NCI-H2029 treated with DMSO at 0.1 percent for 48 hours (cell line): ENCODE data around the gene SLC39A2.
"Not testable (repeated sequence)": the region's sequence is repeated elsewhere in the genome, so short reads cannot be mapped to it uniquely, and the experiment has no call there.

Experiments used
- DNase-seq: peaks from one replicate; lab custom pipeline; 2025; lab: John Stamatoyannopoulos, UW

Gene SLC39A2

DNA sequence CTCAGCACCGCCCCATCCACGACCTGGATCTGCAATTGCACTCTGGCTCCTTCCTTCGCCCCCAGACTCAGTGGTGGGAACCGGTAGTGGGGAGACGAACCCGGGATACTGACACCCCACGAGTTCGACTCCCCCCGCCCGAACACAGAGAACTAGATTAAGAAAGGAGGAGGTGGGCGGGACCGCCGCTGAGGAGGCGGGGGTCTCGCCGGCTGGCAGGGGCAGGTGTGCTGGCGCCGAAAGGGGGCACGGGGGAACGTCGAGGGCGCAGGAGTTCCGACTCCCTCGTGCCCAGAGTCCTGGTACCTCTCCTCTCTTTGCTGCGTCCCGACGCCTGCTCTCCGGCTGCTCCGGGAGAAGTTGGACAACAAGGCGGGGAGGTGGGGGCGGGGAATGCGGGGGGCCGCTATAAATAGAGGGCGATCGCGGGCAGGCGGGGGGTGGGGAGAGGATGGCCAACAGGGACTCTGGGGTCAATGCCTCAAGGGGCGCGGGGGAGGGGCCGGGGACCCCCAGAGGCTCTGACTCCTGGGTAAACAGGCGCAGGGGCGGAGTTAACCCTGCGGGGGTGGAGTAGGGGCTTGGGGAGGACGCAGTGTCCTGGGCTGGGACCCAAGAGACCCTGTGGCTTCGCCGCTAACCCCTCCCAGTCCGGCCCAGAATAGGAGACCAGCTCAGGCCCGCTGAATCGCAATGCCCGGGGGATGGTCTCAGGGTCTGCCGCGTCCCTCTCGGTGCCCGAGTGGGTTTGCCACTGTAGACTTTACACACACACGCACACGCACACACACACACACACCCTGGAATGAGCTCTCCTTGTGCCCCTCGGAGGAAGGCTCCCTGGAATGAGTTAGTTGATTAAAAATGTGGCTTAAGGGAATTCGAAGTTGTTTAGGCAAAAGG lies 26.5 kb downstream of the SLC39A2 start:
- DNase-seq = no peak

DNA sequence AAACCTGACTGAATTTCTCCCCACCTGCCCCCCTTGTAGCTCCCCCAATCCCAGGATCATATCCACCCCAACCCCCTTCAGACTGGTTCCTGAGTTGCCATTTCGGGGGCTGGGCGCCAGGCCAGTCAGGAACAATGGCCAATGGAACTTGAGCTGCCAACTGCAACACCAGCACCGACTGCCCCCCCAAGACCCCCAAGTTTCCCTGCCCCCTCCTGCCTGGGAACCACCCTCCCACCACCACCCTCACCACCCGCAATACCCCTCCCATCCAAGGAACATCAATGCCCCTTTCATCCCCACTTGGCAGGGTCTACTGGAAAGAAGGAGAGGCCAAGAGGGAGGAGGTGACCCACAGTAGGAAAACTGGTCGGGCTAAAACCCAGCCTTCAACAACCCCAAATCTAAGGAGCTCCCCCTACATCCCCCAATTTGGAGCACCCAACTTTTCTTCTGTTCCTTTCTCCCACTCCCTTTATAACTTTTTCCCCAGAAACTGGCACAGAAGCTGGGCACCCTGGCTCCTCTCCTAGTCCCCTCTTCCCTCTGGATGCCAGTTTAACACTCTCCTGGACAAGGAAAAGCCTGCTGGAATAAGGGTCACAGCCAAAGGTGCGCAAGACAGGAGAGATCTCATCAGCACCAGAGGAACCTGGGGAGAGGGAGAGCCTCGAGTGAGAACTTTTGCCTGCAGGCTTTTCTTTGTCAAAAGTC lies 27.3 kb downstream of the SLC39A2 start:
- DNase-seq = no peak

DNA sequence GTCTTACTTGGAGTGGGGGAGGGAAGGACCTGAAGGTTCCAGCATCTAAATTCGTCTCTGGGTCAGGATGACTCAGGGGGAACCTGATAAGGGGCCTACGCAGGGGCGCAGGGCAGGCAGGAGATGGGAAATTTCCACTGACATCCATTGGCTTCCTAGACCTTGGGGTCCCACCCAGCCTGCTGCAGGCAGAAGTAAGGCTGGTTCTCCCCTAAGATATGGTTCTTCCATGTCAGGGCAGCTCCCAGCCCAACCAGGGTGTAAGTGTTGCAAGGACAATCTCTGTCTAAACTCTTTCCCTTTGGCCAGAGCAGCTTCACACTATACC lies 27.9 kb downstream of the SLC39A2 start:
- no peak for DNase-seq

DNA sequence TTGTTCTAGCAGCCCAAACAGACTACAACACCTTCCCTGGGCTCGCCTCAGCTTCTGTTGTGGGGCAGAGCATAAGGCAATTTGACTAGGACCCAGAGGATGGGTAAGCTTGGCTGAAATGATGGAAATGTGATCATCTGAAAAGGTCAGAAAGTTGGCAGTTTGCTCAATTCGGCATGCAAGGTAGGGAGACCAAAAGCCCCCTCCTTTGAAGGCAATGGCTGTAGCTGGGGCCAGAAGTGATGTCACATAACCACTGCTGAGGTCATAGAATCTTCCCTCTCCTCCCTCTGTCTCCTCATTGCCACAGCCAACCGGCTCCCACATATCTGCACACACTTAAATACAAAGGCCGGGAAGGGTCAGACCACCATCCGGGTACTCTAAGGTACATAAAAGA lies 30.8 kb downstream of the SLC39A2 start, which contains the start of gene TPPP2:
TSS of gene TPPP2 (plus strand) at position 301 of the 400 bp plus-strand sequence. CDS start 365 bp downstream, outside the sequence.
- no peak for DNase-seq

DNA sequence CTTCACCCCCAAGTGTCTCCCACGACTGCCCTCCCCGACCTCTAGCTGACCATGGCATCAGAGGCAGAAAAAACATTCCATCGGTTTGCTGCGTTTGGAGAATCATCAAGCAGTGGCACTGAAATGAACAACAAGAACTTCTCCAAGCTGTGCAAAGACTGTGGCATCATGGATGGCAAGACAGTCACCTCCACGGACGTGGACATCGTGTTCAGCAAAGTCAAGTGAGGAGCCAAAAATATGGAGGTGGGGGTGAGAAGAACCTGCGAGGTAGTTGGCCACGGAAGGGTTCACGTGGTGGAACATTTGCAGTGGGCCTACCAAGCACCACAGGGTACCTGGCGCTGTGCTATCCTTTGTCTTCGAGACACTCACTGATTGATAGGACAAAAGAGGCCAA lies 31.4 kb downstream of the SLC39A2 start:
- no peak for DNase-seq

DNA sequence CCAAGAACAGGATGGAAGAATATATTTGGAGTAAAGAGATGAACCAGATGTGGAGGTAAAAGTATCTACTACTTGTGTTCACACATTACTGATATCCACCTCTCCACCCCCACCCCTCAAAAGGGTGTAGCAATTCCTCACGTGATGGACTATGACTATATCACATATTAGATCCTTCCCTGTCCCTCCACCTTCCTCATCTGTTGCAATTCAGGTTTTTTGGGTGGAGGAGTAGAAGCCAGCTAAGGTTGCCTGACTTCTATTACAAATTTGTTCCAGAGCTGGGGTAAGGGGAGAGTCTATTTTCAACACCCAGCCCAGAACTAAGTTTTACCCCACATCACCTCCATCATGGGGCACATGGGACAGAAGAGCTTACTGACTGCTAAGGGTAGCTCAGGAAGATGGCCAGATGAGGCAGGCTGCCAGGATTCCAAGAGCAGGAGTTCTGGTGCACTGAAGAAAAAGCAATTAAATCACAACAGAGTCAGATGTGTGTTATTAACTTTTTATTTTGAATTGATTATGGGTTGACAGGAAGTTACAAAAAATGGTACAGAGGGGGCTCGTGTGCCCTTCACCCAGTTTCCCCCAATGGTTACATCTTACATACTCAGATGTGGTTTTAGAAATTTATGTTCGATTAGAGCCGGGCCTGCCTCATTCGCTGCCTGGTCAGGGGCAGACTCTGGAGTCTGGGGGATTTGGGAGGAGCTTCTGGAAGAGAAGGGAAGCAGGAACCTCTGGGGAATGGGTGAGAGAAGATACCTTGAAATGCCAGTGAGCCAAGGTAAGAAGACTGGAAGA lies 33.4 kb downstream of the SLC39A2 start:
- DNase-seq = no peak

DNA sequence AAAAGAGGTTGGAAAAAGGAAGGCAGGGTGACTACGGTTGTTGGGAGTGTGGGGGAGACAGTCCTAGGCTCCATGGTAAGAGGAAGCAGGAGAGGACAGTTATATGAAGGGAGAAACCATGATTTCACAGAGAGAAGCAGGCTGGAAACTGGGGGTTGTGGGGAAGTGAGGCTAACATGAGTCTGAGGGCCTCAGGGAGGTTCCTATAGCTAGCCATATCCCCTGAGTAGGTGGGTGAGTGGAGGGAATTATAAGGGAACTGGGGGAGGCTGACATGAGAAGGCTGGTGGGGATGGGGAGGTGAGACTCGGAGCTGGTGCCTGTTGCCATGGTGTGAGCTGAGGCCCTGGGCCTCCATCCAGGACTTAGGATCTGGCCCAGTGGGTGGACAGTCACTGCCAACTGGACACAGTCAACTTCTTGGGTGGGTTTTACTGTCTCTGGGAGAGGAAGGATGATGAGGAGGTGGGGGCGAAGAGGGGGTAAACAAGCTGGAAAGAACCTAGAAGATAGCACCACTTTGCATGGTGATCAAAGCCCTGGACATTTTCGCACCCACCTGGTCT lies 34.1 kb downstream of the SLC39A2 start:
- DNase-seq = no peak

DNA sequence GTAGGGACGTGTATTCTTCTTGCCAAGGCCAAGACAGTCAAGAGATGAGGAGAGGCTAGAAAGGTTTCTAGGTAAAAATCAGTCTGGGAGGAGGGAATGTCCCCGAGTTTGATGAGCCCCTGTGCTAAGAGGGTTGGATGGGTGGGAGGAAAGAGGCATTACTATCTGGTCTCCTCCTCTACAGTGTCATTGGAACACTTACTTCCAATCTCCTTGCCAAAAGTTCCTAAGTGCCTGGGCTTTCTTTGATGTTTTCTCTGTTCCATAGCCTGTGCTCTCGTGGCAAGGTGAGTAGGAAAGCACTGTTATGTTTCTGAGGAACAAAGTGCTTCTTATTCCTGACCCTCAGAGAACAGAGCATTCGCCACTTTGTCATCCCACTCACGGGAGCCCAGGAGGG lies 35.6 kb downstream of the SLC39A2 start, which contains the start of gene RNASE13:
TSS of gene RNASE13 (minus strand) at position 101 of the 400 bp plus-strand sequence. CDS start 519 bp downstream, outside the sequence.
- DNase-seq = no peak

DNA sequence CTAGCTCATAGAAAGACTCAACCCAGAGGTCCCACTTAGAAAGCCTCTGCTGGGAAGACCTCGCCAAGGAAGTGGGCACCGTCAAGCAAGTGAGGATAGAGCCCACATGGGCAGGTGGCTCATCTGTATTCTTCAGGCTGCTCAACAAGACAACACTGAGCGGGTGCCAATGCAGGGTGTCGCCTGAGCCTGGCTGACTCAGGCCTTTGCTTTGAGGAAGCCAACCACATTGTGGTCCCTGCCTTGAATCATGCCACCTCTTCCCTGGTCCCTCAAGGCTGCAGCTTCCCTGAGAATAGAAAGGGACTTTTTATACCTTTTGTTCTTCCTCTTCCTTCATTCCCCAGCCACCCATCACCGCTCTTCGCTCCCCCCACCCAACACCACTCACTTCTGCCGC lies 37.7 kb downstream of the SLC39A2 start:
- DNase-seq = no peak

DNA sequence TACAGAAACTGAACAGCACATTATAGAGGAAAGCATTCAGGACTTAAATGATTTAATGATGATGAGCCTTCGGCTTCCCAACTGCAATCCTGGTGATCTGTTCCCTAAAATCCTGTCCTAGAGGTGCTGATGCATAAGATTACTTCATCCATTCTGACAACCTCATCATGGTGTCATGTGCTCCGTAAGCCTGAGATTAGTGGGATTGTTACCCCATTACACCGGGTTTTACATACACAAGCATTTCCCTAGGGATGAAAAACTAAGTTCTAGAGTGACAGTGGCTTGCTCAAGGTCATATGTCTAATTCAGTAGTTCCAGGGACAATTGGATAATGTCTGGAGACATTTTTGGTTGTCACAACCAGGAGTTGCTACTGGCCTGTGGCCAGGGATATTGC lies 38.1 kb downstream of the SLC39A2 start:
- no peak for DNase-seq

DNA sequence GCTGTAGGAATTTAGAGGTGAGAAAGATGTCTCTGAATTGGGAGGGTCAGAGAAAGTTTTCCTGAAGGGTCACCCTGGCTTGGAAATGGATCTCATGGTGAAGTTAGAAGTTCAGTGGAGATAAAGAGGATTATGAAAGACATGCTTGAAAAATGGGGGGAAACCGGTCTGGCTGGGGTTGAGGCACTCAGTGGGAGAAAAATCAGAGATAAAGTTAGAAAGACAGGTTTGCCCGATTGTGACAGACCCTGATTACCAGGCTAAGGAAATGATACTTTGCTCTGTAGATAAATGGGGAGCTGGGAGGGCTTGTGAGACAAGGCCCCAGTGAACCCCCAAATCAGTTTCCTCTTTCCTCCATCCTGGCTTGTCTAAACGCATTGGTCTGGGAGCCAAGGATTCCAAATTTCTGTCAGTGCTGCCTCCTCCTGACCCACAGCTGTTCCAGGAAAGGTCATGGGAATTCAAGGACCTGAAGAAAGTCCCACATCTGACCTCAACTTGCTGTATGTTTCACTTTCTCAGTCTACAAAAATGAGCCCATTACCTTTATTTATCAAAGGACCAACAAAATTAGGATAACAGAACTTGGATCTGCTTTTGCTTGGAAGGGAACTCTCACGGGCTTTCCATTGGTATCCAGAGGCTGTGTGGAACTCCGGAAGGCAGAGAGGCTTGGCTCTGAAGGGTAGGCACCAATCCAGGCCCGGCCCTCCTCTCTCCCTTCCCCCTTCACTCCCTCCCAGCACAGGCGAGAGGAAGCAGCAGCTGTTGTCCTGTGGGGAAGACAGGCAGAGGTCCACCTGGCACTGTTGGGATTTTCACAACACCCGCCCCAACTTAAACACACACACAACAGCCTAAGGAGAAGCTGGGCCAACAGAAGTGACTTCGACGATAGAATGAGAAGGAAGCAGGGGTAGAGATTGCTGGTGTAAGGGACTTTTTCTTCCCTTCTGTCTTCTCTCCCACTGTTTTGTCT lies 39.6 kb downstream of the SLC39A2 start:
- peak; percentile 57 for DNase-seq

DNA sequence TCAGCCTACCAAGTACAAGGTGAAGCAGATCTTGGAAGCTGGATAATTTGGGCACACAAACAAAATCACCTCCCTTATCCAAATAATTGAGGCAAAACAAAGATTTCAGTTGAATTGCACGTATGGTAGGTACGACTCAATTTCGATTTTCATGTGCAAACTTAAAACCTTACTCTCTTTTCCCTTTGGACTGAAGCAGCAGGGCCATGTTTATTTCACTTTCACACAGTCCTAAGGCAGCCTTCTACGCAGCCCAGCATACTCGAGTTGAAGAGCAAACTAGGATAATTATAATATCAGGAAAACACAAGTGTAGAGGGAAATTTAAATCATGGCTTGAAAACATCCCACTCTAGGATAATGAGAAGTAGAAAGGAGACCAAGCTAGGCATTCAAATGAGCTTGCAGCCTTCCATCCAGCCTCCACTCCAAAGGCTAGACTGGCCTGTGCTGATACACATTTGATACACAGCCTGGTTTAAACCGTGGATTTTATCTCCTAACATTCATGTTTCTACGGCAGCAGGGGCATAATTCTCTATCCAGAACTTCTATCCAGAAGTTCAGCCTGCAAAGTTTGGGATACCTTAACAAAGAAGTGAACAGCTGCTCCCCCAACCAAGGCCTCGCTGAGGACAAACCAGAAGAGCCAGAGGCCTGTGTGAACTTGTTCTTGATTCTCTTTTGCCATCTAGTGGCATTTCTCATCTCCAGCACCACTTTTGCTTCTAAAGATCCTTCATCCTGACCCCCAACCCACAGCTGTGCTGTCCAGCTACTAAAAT lies 40.7 kb downstream of the SLC39A2 start:
- DNase-seq = no peak

DNA sequence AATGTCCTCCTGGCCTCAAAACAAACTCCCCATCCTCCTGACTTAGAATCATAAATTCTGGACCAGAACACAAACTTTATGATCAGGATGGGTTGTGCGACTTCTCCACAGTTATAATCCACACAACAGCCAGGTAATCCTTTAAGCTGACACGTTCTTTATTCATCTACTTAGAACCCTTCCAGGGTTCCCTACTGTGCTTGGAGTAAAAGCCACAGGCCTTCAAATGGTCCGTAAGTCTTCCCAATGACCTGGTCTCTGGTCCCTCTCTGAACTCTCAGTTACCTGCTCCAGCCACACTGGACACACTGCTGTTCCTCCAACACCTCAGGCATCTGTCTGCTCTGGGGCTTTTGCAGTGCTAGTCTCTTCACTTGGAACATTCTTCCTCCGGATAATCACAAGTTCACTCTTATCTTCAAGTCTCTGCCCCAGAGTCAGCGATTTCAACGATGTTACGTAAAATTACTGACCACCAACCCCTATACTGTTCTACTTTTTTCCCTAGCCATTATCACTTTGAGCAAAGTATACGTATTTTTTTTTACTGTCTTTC lies 41.4 kb downstream of the SLC39A2 start:
- DNase-seq = no peak

DNA sequence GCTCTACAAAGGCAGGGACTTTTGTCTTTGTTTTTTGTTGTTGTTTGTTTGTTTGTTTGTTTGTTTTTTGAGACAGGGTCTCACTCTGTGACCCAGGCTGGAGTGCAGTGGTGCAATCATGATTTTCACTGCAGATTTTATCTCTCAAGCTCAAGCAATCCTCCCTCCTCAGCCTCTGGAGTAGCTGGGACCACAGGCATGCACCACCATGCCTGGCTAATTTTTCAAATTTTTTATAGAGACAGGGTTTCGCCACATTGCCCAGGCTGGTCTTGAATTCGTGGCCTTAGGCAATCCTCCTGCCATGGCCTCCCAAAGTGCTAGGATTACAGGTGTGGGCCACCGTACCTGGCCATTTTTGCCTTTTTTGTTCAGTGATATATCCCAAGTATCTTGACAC lies 41.8 kb downstream of the SLC39A2 start:
- DNase-seq = not testable (repeated sequence)

DNA sequence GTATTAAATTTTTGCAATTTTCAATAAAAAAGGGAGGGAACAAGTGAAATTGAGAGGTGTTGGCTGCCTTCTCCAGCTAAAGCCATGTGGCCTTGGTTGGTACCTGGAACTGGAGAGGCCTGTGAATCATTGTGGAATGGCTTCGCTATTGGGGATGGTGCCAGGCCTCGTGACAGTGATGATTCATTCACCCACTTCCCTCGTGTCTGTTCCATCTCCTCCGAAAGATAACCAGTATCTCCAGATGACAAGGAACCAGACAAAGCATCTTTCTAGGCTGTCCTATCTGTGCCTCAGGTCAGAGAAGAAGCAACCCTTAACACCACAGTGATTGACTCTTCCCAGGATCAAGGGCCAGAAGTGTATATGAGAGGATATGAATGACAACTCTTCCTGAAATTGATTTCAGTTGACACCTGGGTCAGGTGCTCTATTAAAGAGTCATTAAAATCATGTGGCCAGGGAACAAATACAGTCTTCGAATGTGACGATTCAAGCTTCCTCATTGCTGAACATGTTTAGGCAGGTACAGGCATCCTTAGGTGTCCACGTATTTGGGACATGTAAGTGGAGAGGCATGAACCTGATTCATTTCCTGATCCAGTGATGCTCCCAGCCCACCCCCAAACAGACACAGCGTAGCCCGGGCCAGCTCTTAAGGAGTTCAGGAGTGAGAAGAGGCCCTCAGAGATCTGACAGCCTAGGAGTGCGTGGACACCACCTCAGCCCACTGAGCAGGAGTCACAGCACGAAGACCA lies 42.8 kb downstream of the SLC39A2 start, which contains the start of gene RNASE7:
TSS of gene RNASE7 (plus strand) at position 687 of the 758 bp plus-strand sequence. CDS start 631 bp downstream, outside the sequence.
- DNase-seq = no peak

DNA sequence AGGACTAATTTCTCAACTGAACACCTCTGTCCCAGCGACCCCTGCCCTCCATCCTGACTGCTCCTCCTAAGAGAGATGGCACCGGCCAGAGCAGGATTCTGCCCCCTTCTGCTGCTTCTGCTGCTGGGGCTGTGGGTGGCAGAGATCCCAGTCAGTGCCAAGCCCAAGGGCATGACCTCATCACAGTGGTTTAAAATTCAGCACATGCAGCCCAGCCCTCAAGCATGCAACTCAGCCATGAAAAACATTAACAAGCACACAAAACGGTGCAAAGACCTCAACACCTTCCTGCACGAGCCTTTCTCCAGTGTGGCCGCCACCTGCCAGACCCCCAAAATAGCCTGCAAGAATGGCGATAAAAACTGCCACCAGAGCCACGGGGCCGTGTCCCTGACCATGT lies 43.8 kb downstream of the SLC39A2 start:
- no peak for DNase-seq

DNA sequence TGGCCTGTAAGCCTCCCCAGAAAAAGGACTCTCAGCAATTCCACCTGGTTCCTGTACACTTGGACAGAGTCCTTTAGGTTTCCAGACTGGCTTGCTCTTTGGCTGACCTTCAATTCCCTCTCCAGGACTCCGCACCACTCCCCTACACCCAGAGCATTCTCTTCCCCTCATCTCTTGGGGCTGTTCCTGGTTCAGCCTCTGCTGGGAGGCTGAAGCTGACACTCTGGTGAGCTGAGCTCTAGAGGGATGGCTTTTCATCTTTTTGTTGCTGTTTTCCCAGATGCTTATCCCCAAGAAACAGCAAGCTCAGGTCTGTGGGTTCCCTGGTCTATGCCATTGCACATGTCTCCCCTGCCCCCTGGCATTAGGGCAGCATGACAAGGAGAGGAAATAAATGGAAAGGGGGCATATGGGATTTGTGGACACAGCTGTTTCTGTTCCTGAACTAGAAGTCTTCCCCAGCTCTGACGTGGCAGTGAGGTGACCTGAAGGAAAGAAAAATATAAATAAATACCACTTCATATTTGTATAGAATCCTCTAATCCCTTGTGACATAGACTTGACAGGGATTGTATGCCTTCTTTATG lies 44.4 kb downstream of the SLC39A2 start:
- DNase-seq = no peak

DNA sequence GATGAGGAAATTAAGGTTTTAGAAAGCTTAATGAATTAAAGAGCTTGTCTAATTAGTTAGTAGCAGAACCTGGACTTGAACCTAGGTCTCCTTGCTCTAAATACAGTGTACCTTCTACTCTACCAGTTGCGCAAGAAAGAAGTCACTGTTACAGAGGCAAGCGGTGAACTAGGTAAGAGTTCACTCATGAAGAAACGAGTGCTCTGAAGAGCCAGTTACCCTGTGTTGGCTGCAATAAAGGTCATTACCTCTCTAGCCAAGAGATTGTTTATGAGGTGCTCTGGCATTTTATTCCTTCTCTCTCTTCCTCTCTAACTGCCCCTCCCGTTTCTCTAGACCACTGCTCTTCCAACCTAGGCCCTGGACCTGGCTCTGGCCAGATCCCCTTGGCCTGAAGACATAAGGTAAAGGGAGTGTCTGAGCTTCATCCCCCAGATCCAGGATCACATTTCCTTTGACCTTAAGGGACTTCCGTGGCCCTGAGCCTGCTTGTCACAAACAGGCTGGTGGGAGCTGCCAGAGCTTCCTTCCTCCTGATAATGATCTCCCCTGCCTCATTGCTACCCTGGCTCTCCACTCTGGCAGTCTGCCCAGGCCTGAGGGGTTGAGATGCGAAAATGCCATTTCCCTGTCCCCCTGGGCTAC lies 45.0 kb downstream of the SLC39A2 start:
- peak; percentile 12 for DNase-seq
